GM12878 (cell line): ENCODE data around the gene C5orf15. TPM values are rescaled to one million over a fixed set of nuclear protein-coding genes. Genes with fewer than 3 reads are reported as not detected.

ENCODE experiments used
- ATAC-seq: fragments of 200-7000 bp; cut with Tn5 transposase; 3 replicates; pipeline ENCODE4 v1.9.1; 2020; ENCODE audit warnings: mild to moderate bottlenecking, moderate library complexity
- BruUV-seq: library from RNA; stranded (reverse); fragments of 400-500 nt; replicated peaks from 2 replicates; lab custom pipeline; 2021; lab: Mats Ljungman, UMichigan
- CTCF ChIA-PET: fragments of 300-600 bp; sonication (Branson Sonifier 250); formaldehyde crosslinking; extraction: SDS; loops from one replicate; lab custom pipeline; 2021; ENCODE audit warnings: inconsistent platforms; lab: Yijun Ruan, JAX
- POLR2A ChIA-PET: fragments of 350-600 bp; formaldehyde crosslinking; extraction: SDS; loops from one replicate; lab custom pipeline; 2021; ENCODE audit warnings: inconsistent platforms; lab: Charles Lee
- RAD21 ChIA-PET: fragments of 300-600 bp; sonication (Branson Sonifier 250); formaldehyde crosslinking; loops from one replicate; lab custom pipeline; 2023; ENCODE audit warnings: antibody characterized with exemption; ENCODE audit not compliant: unreplicated experiment; lab: Charles Lee
- SMC1A ChIA-PET: fragments of 300-600 bp; sonication (Branson Sonifier 250); formaldehyde crosslinking; loops from one replicate; lab custom pipeline; 2023; ENCODE audit not compliant: unreplicated experiment, uncharacterized antibody; lab: Charles Lee
- DNase-seq: peaks from one replicate; pipeline ENCODE4 v3.0.0-alpha.2; 2011; ENCODE audit warnings: low read depth, low spot score
- FAIRE-seq: peaks from 3 replicates; lab custom pipeline; 2011; peaks lifted over from hg19 to GRCh38; lab: Jason Lieb, UNC
- H2AFZ ChIP-seq: 2 replicates; pipeline ENCODE4 v1.6.0; 2011; ENCODE audit warnings: low read depth, low read length, control low read depth; ENCODE audit not compliant: control insufficient read depth
- H3K27ac ChIP-seq: 2 replicates; pipeline ENCODE4 v1.5.1; 2011; ENCODE audit warnings: control low read depth; ENCODE audit not compliant: control insufficient read depth, insufficient read depth
- H3K27me3 ChIP-seq, 2 experiments: replicated peaks in 1 of 2; 2 replicates each; pipeline versions ENCODE4 v1.6.0 to v1.6.1; 2011; ENCODE audit warnings: low read length in 1 of 2; ENCODE audit not compliant: control insufficient read depth in 2 of 2, insufficient read depth in 2 of 2
- H3K36me3 ChIP-seq, 2 experiments: 2 replicates each; pipeline ENCODE4 v1.5.1; 2011; ENCODE audit warnings: low read length in 1 of 2; ENCODE audit not compliant: control insufficient read depth in 2 of 2, insufficient read depth in 2 of 2
- H3K4me1 ChIP-seq: 2 replicates; pipeline ENCODE4 v1.6.1; 2011; ENCODE audit warnings: mild to moderate bottlenecking, low read length, moderate library complexity, mixed read lengths; ENCODE audit not compliant: control insufficient read depth, insufficient read depth
- H3K4me2 ChIP-seq: 2 replicates; pipeline ENCODE4 v1.6.0; 2011; ENCODE audit warnings: control low read depth; ENCODE audit not compliant: control insufficient read depth, insufficient read depth
- H3K4me3 ChIP-seq: fragments of 200-600 bp; sonication (generic); 2 replicates; pipeline ENCODE4 v1.5.1; 2016
- H3K79me2 ChIP-seq: 2 replicates; pipeline ENCODE4 v1.6.0; 2011; ENCODE audit warnings: low read length; ENCODE audit not compliant: control insufficient read depth, insufficient read depth
- H3K9ac ChIP-seq: 2 replicates; pipeline ENCODE4 v1.8.0; 2011; ENCODE audit warnings: low read length, control low read depth, mixed read lengths; ENCODE audit not compliant: control insufficient read depth, insufficient read depth
- H3K9me3 ChIP-seq: replicated peaks from 3 replicates; pipeline ENCODE4 v1.5.1; 2011; ENCODE audit warnings: mild to moderate bottlenecking, low read length; ENCODE audit not compliant: control insufficient read depth, insufficient read depth
- H4K20me1 ChIP-seq: 2 replicates; pipeline ENCODE4 v1.6.0; 2011; ENCODE audit not compliant: control insufficient read depth, insufficient read depth
- ATF7 ChIP-seq: fragments of 450-650 bp; IDR thresholded peaks from 2 replicates; pipeline ENCODE4 v1.6.1; 2016; ENCODE audit warnings: low read depth, mild to moderate bottlenecking
- CBFB ChIP-seq: IDR thresholded peaks from 2 replicates; pipeline ENCODE4 v1.6.1; 2016; ENCODE audit warnings: antibody characterized with exemption, low read depth
- CHD4 ChIP-seq: fragments of 200-600 bp; sonication (generic); IDR thresholded peaks from 2 replicates; pipeline ENCODE4 v1.6.1; 2016; ENCODE audit warnings: mild to moderate bottlenecking
- EGR1 ChIP-seq, 2 experiments: IDR thresholded peaks; 1 replicate in 1 of 2; 2 replicates in 1 of 2; pipeline ENCODE4 v1.6.1; 2011 to 2012; ENCODE audit warnings: low read depth in 2 of 2, low read length in 2 of 2, borderline replicate concordance in 1 of 2, mild to moderate bottlenecking in 1 of 2, moderate library complexity in 1 of 2
- HDAC2 ChIP-seq: fragments of 200-600 bp; sonication (generic); IDR thresholded peaks from 2 replicates; pipeline ENCODE4 v1.6.1; 2017
- HDGF ChIP-seq: fragments of 450-650 bp; IDR thresholded peaks from 2 replicates; pipeline ENCODE4 v1.6.1; 2016; ENCODE audit warnings: antibody characterized with exemption
- KLF5 ChIP-seq: fragments of 450-650 bp; IDR thresholded peaks from 2 replicates; pipeline ENCODE4 v1.6.1; 2014; ENCODE audit warnings: mild to moderate bottlenecking; ENCODE audit not compliant: partially characterized antibody
- RELA ChIP-seq: fragments of 450-650 bp; IDR thresholded peaks from 2 replicates; pipeline ENCODE4 v1.8.0; 2014; ENCODE audit warnings: borderline replicate concordance; ENCODE audit not compliant: partially characterized antibody
- RUNX3 ChIP-seq: IDR thresholded peaks from 2 replicates; pipeline ENCODE4 v1.6.1; 2012; ENCODE audit warnings: low read length, inconsistent platforms
- SREBF2 ChIP-seq: IDR thresholded peaks from 2 replicates; pipeline ENCODE4 v1.6.1; 2012; ENCODE audit warnings: mild to moderate bottlenecking, low read length
- SRF ChIP-seq, 2 experiments: IDR thresholded peaks; 2 replicates each; pipeline ENCODE4 v1.6.1; 2011; ENCODE audit warnings: low read depth in 2 of 2, low read length in 2 of 2, mild to moderate bottlenecking in 1 of 2, moderate library complexity in 1 of 2
- SUPT20H ChIP-seq: IDR thresholded peaks from 2 replicates; pipeline ENCODE4 v1.6.1; 2011; ENCODE audit warnings: low read depth, mild to moderate bottlenecking, low read length, moderate library complexity, borderline replicate concordance; ENCODE audit not compliant: control insufficient read depth
- TARDBP ChIP-seq: IDR thresholded peaks from 2 replicates; pipeline ENCODE4 v1.6.1; 2016; ENCODE audit warnings: borderline replicate concordance
- WGBS: methylation state at CpG from one replicate; pipeline ENCODE4 v1.1.6; 2016; ENCODE audit warnings: low lambda C conversion rate; ENCODE audit not compliant: insufficient replicate concordance, insufficient coverage; ENCODE audit errors: missing lambda C conversion rate; 5-methylcytosine and 5-hydroxymethylcytosine counted together
- in situ Hi-C: fragments of 300-500 bp; cut with MboI; formaldehyde crosslinking; loops from 9 replicates; pipeline ENCODE4 v1.14.3; 2018; ENCODE audit warnings: mixed read lengths
- intact Hi-C: fragments of 100-400 bp; cut with micrococcal nuclease; formaldehyde crosslinking; loops from one replicate; pipeline ENCODE4 v1.14.2; 2022; ENCODE audit not compliant: unreplicated experiment
- polyA plus RNA-seq, 11 experiments: library from polyadenylated mRNA; depleted of rRNA in 4 of 11; unstranded in 6 of 11; stranded (reverse) in 5 of 11; fragments of >200 nt; fragmentation: Nextera tagmentation in 4 of 11; fragmentation: Illumina TruSeq in 1 of 11; extraction: Ambion mirVana in 4 of 11; extraction: Trizol in 1 of 11; gene quantifications; 1 replicate in 1 of 11; 2 replicates in 10 of 11; pipeline versions ENCODE4 v1.2.1 to v1.2.3, GENCODE V29; 2011 to 2016; ENCODE audit warnings: inconsistent platforms in 2 of 11, missing spikeins in 2 of 11, low read depth in 1 of 11
- total RNA-seq, 4 experiments: library from RNA; depleted of rRNA in 3 of 4; stranded (reverse); fragments of >200 nt in 3 of 4; fragmentation: Illumina TruSeq in 1 of 4; extraction: Trizol in 1 of 4; gene quantifications; 2 replicates each; pipeline versions ENCODE4 v1.2.1 to v1.2.3, GENCODE V29; 2013 to 2021
- TF ChIP-seq, protein P1 (sequence below): IDR thresholded peaks from 2 replicates; pipeline ENCODE4 v1.6.1; 2012; ENCODE audit warnings: low read depth, low read length, improper control_type of control experiment
- TF ChIP-seq, protein P2 (sequence below): fragments of 450-650 bp; IDR thresholded peaks from 2 replicates; pipeline ENCODE4 v1.6.1; 2017; ENCODE audit warnings: mild to moderate bottlenecking, moderate library complexity
- TF ChIP-seq, protein P3 (sequence below): IDR thresholded peaks from 2 replicates; pipeline ENCODE4 v1.6.1; 2012; ENCODE audit warnings: low read depth, low read length, improper control_type of control experiment

Gene C5orf15
- total and polyA plus RNA-seq, 10 of the 15 experiments (the other 5 are each of a cell fraction or from before 2014, with no cell fraction given), result 21.7 to 69.6 (median 46.0) TPM

DNA sequence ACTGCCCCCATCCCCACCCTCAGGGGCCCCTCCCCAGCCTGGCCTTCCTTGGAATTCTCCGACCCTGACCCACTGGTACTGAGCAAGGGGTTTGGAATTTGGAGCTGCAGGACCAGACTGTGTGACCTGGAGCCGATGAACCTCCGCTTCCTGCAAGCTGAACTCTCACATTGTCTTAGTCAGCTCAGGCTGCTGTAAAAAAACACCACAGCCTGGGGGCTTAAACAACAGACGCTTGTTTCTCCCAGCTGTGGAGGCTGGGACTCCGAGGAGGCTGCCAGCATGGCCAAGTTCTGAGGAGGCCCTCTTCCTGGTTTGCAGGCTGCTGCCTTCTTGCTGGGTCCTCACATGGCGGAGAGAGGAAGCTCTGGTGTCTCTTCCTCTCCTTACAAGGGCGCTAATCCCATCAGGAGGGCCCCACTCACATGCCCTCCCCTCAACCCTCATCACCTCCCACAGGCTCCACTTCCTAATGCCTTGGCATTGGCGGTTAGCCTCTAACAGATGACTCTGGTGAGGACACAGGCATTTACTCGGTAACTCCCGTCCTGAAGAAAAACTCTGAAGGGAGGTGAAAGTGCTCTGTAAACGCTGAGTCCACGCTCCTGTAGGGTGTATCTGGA lies 42.4 kb downstream of the C5orf15 start:
- FAIRE-seq (no peak), ATAC-seq (no peak), DNase-seq (no peak)
- H4K20me1 ChIP-seq, result no peaks in the 10 kb centered on the region
- intact Hi-C loops, result no loop called here
- no peaks in the 10 kb centered on the region for H3K36me3 ChIP-seq
- ChIA-PET RAD21 (no interaction called here), CTCF (interaction anchor here (0.9 to 1.7 kb wide), 2 partner anchors 14 to 19 kb away, joined by 4 to 5 read pairs; no protein-coding TSS in a partner anchor), POLR2A (no interaction called here), SMC1A (interaction anchor here (1.1 to 2.8 kb wide), 2 partner anchors 13 to 17 kb away, joined by 4 to 7 read pairs; no protein-coding TSS in a partner anchor)
- H2AFZ ChIP-seq, result no peak overlapping the region
- TF ChIP-seq, protein P1, sequence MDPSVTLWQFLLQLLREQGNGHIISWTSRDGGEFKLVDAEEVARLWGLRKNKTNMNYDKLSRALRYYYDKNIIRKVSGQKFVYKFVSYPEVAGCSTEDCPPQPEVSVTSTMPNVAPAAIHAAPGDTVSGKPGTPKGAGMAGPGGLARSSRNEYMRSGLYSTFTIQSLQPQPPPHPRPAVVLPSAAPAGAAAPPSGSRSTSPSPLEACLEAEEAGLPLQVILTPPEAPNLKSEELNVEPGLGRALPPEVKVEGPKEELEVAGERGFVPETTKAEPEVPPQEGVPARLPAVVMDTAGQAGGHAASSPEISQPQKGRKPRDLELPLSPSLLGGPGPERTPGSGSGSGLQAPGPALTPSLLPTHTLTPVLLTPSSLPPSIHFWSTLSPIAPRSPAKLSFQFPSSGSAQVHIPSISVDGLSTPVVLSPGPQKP, result no peak
- TF ChIP-seq SREBF2, result no peak
- no peak for TF ChIP-seq RELA
- TF ChIP-seq CHD4, result no peak
- no peak for TF ChIP-seq SRF (IDR thresholded peaks at IDR 0.05; ENCODE audit: low read depth in 2 of 2, low read length in 2 of 2)
- no peak for TF ChIP-seq HDGF
- TF ChIP-seq KLF5, result no peak
- no peak for TF ChIP-seq EGR1 (IDR thresholded peaks at IDR 0.05; ENCODE audit: borderline replicate concordance in 1 of 2, low read depth in 2 of 2, low read length in 2 of 2)
- TF ChIP-seq TARDBP, result no peak
- no peak for TF ChIP-seq ATF7
- TF ChIP-seq HDAC2, result no peak
- TF ChIP-seq SUPT20H, result no peak
- TF ChIP-seq, protein P2, sequence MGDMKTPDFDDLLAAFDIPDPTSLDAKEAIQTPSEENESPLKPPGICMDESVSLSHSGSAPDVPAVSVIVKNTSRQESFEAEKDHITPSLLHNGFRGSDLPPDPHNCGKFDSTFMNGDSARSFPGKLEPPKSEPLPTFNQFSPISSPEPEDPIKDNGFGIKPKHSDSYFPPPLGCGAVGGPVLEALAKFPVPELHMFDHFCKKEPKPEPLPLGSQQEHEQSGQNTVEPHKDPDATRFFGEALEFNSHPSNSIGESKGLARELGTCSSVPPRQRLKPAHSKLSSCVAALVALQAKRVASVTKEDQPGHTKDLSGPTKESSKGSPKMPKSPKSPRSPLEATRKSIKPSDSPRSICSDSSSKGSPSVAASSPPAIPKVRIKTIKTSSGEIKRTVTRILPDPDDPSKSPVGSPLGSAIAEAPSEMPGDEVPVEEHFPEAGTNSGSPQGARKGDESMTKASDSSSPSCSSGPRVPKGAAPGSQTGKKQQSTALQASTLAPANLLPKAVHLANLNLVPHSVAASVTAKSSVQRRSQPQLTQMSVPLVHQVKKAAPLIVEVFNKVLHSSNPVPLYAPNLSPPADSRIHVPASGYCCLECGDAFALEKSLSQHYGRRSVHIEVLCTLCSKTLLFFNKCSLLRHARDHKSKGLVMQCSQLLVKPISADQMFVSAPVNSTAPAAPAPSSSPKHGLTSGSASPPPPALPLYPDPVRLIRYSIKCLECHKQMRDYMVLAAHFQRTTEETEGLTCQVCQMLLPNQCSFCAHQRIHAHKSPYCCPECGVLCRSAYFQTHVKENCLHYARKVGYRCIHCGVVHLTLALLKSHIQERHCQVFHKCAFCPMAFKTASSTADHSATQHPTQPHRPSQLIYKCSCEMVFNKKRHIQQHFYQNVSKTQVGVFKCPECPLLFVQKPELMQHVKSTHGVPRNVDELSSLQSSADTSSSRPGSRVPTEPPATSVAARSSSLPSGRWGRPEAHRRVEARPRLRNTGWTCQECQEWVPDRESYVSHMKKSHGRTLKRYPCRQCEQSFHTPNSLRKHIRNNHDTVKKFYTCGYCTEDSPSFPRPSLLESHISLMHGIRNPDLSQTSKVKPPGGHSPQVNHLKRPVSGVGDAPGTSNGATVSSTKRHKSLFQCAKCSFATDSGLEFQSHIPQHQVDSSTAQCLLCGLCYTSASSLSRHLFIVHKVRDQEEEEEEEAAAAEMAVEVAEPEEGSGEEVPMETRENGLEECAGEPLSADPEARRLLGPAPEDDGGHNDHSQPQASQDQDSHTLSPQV, result no peak
- no peak for TF ChIP-seq RUNX3
- TF ChIP-seq, protein P3, sequence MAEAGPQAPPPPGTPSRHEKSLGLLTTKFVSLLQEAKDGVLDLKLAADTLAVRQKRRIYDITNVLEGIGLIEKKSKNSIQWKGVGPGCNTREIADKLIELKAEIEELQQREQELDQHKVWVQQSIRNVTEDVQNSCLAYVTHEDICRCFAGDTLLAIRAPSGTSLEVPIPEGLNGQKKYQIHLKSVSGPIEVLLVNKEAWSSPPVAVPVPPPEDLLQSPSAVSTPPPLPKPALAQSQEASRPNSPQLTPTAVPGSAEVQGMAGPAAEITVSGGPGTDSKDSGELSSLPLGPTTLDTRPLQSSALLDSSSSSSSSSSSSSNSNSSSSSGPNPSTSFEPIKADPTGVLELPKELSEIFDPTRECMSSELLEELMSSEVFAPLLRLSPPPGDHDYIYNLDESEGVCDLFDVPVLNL, result no peak
- TF ChIP-seq CBFB, result no peak
- no peak overlapping the region for H3K4me3 ChIP-seq
- H3K9me3 ChIP-seq, result no peaks in the 10 kb centered on the region
- in situ Hi-C loops, result no loop called here
- no peaks in the 10 kb centered on the region for H3K79me2 ChIP-seq
- BruUV-seq, result no TSS peak
- WGBS, result 87% methylated on average over 12 of the region's 12 CpGs
- H3K27ac ChIP-seq, result no peak overlapping the region
- peaks cover 25% of the 10 kb centered on the region for H3K4me1 ChIP-seq
- no peaks in the 10 kb centered on the region for H3K27me3 ChIP-seq
- no peak overlapping the region for H3K9ac ChIP-seq
- H3K4me2 ChIP-seq, result no peak overlapping the region
